Stimulated activated CD4-positive, alpha-beta T cell treated with anti-CD3 and anti-CD28 coated beads, Interleukin-1b, Interleukin-23, amount 100 ng/mL, for 1 hour (primary cell): Measurements from ENCODE around the gene UNC13D.
"Not testable (repeated sequence)": the region's sequence is repeated elsewhere in the genome, so short reads cannot be mapped to it uniquely, and the experiment has no call there.

Experiments used
- DNase-seq, 2 donors: peaks; one replicate each; pipeline ENCODE4 v3.0.0-alpha.2; 2020; ENCODE audit warnings: low read depth in 2 of 2

UNC13D gene

GRCh38 chr17:75874323-75875181 lies 30.3 kb upstream of the UNC13D start:
- DNase-seq, result no peak

- DNase-seq, result no peak
These were observed 29.6 kb upstream of the UNC13D start for GRCh38 chr17:75873587-75874322.

- peak in 1 of 2 donors; percentile 47 for DNase-seq
These were observed 28.5 kb upstream of the UNC13D start for GRCh38 chr17:75872434-75873351.

- DNase-seq, result not testable (repeated sequence)
These were observed 26.0 kb upstream of the UNC13D start for GRCh38 chr17:75870228-75870627.

- DNase-seq, result no peak
These were observed 25.3 kb upstream of the UNC13D start for GRCh38 chr17:75869282-75870141.

GRCh38 chr17:75868730-75869281 lies 24.6 kb upstream of the UNC13D start:
- DNase-seq, result not testable (repeated sequence)

GRCh38 chr17:75865404-75866188 lies 21.4 kb upstream of the UNC13D start:
- DNase-seq, result not testable (repeated sequence)

GRCh38 chr17:75864887-75865286 lies 20.7 kb upstream of the UNC13D start:
- not testable (repeated sequence) for DNase-seq

GRCh38 chr17:75864448-75864871 lies 20.3 kb upstream of the UNC13D start:
- no peak for DNase-seq

- no peak for DNase-seq
These were observed 17.7 kb upstream of the UNC13D start for GRCh38 chr17:75861927-75862317.

- DNase-seq, result not testable (repeated sequence)
These were observed 15.2 kb upstream of the UNC13D start for GRCh38 chr17:75859358-75859757.

- DNase-seq, result no peak
These were observed 12.0 kb upstream of the UNC13D start for GRCh38 chr17:75856062-75856756.

GRCh38 chr17:75855310-75856061 lies 11.3 kb upstream of the UNC13D start, which contains the start of gene WBP2:
TSS of gene WBP2 (minus strand) at chr17:75855335. CDS start at chr17:75855297, 38 bp downstream.
- DNase-seq, result peak; percentile 87 to 94

- peak in 1 of 2 donors; percentile 39 for DNase-seq
These were observed 10.7 kb upstream of the UNC13D start for GRCh38 chr17:75854881-75855309.

- DNase-seq, result no peak
These were observed 10.0 kb upstream of the UNC13D start for GRCh38 chr17:75854101-75854748.

GRCh38 chr17:75853433-75853832 lies 9.2 kb upstream of the UNC13D start:
- DNase-seq, result no peak

GRCh38 chr17:75851693-75851991 lies 7.4 kb upstream of the UNC13D start:
- DNase-seq, result not testable (repeated sequence)
